GM10266 (cell line): ENCODE measurements around the gene ADAM8.

ENCODE experiments used
- DNase-seq: peaks from one replicate; pipeline ENCODE4 v3.0.0; 2012; ENCODE audit errors: extremely low spot score
- CTCF ChIP-seq: IDR thresholded peaks from 2 replicates; pipeline ENCODE4 v1.5.1; 2012; ENCODE audit warnings: mild to moderate bottlenecking, low read depth; ENCODE audit not compliant: control insufficient read depth, insufficient read depth; ENCODE audit errors: missing control alignments

ADAM8 gene

GRCh38 chr10:133218891-133219290 lies 57.8 kb downstream of the ADAM8 start:
- no peak for TF ChIP-seq CTCF
- DNase-seq: no peak

GRCh38 chr10:133217800-133218589 lies 58.7 kb downstream of the ADAM8 start:
- no peak for TF ChIP-seq CTCF
- no peak for DNase-seq

GRCh38 chr10:133216776-133217175 lies 59.9 kb downstream of the ADAM8 start:
- DNase-seq: no peak
- TF ChIP-seq CTCF: no peak

- no peak for TF ChIP-seq CTCF
- DNase-seq: no peak
Observed at GRCh38 chr10:133215586-133215985, 61.1 kb downstream of the ADAM8 start.

- no peak for TF ChIP-seq CTCF
- DNase-seq: no peak
Observed at GRCh38 chr10:133214468-133215410, 61.9 kb downstream of the ADAM8 start.

- no peak for DNase-seq
- TF ChIP-seq CTCF: no peak
Observed at GRCh38 chr10:133213641-133214467, 62.8 kb downstream of the ADAM8 start.
